ENCODE data around the gene MTHFR. TPM values are rescaled to one million over a fixed set of nuclear protein-coding genes. Genes with fewer than 3 reads are reported as not detected.

Gene MTHFR
- total RNA-seq, 1 experiment from 2014 or later: 16.4 TPM

GRCh38 chr1:11761988-11762406, 43.8 kb downstream of the MTHFR start, which contains the start of gene C1orf167:
TSS of gene C1orf167 (plus strand) at chr1:11762193. CDS start at chr1:11764401, 2,208 bp downstream.
- no peaks in the 10 kb centered on the region for H3K4me1 Mint-ChIP-seq (ENCODE audit: low read depth, unreplicated experiment)
- TF ChIP-seq, protein P1, sequence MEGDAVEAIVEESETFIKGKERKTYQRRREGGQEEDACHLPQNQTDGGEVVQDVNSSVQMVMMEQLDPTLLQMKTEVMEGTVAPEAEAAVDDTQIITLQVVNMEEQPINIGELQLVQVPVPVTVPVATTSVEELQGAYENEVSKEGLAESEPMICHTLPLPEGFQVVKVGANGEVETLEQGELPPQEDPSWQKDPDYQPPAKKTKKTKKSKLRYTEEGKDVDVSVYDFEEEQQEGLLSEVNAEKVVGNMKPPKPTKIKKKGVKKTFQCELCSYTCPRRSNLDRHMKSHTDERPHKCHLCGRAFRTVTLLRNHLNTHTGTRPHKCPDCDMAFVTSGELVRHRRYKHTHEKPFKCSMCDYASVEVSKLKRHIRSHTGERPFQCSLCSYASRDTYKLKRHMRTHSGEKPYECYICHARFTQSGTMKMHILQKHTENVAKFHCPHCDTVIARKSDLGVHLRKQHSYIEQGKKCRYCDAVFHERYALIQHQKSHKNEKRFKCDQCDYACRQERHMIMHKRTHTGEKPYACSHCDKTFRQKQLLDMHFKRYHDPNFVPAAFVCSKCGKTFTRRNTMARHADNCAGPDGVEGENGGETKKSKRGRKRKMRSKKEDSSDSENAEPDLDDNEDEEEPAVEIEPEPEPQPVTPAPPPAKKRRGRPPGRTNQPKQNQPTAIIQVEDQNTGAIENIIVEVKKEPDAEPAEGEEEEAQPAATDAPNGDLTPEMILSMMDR (IDR thresholded peaks at IDR 0.05; ENCODE audit: unreplicated experiment): no peak
- no peak for DNase-seq
- H3K4me3 Mint-ChIP-seq (ENCODE audit: low read depth, unreplicated experiment): no peak within 1 kb of the TSS
- peaks cover 53% of the 10 kb centered on the region for H3K27me3 Mint-ChIP-seq (ENCODE audit: unreplicated experiment)
- CTCF ChIA-PET: no interaction called here
- intact Hi-C loops (cut with micrococcal nuclease; ENCODE audit: unreplicated experiment): no loop called here
- peaks cover 4% of the 10 kb centered on the region for H3K36me3 Mint-ChIP-seq (ENCODE audit: insufficient read depth, unreplicated experiment)
- H3K27ac Mint-ChIP-seq (ENCODE audit: unreplicated experiment): no peak within 1 kb of the TSS
- BruUV-seq (replicated peaks): no TSS peak
- H3K9me3 Mint-ChIP-seq (ENCODE audit: low read depth, unreplicated experiment): no peaks in the 10 kb centered on the region

DNA sequence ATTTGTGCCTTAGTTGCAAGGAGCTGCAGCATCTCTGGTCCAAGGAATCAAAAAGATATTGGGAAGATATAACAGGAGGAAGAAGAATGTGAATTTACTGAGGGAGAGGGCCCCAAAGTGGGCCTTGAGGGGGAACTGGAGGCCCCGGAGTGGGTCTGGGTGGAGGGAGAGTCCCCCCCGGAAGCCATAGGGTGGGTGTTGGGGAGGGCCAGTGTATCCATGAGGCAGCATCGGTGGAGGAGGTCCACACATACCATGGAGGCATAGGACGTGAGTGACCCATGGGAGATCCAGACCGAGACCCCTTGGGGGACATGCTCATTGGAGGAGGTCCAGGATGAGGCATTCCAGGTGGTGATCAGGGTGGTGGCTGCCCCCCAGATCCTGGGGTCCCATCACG, 44.5 kb downstream of the MTHFR start:
- intact Hi-C loops (cut with micrococcal nuclease; ENCODE audit: unreplicated experiment): no loop called here
- no peaks in the 10 kb centered on the region for H3K9me3 Mint-ChIP-seq (ENCODE audit: low read depth, unreplicated experiment)

GRCh38 chr1:11759791-11760190, 46.0 kb downstream of the MTHFR start:
- CTCF ChIA-PET: interaction anchor here (0.7 kb wide), 1 partner anchor 10 kb away, joined by 4 read pairs; no protein-coding TSS in a partner anchor
- peaks cover 4% of the 10 kb centered on the region for H3K36me3 Mint-ChIP-seq (ENCODE audit: insufficient read depth, unreplicated experiment)
- H3K4me3 Mint-ChIP-seq (ENCODE audit: low read depth, unreplicated experiment): no peak overlapping the region
- BruUV-seq (replicated peaks): no TSS peak
- TF ChIP-seq, protein P1 (IDR thresholded peaks at IDR 0.05; ENCODE audit: unreplicated experiment): no peak
- H3K9me3 Mint-ChIP-seq (ENCODE audit: low read depth, unreplicated experiment): no peaks in the 10 kb centered on the region
- no peak overlapping the region for H3K27ac Mint-ChIP-seq (ENCODE audit: unreplicated experiment)
- DNase-seq: no peak
- intact Hi-C loops (cut with micrococcal nuclease; ENCODE audit: unreplicated experiment): no loop called here
- H3K4me1 Mint-ChIP-seq (ENCODE audit: low read depth, unreplicated experiment): no peaks in the 10 kb centered on the region
- peaks cover 72% of the 10 kb centered on the region for H3K27me3 Mint-ChIP-seq (ENCODE audit: unreplicated experiment)

More for the DNA sequence above, 44.5 kb downstream of the MTHFR start:
- Mint-ChIP-seq H3K4me1 (ENCODE audit: low read depth, unreplicated experiment) (no peaks in the 10 kb centered on the region), H3K36me3 (ENCODE audit: insufficient read depth, unreplicated experiment) (peaks cover 4% of the 10 kb centered on the region), H3K27me3 (ENCODE audit: unreplicated experiment) (peaks cover 60% of the 10 kb centered on the region), H3K4me3 (ENCODE audit: low read depth, unreplicated experiment) (no peak overlapping the region), H3K27ac (ENCODE audit: unreplicated experiment) (no peak overlapping the region)
- no TSS peak for BruUV-seq (replicated peaks)
- TF ChIP-seq, protein P1 (IDR thresholded peaks at IDR 0.05; ENCODE audit: unreplicated experiment): no peak
- DNase-seq: no peak
- CTCF ChIA-PET: no interaction called here

DNA sequence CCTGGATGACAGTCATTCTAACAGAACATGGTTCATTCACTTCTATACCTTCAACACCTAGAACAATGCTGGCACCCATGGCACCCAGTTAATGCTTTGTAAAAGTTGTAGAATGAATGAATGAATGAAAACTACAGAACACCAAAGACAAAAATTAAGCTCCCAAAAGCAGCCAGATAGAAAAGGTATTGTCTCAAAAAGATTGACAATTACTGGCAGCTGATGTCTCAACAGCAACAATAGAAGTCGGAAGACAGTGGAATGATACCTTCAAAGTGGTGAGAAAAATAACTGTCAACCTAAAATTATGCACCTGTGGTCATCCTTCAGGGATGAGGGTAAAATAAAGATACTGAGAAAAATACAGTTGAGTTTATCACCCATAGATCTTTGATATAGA, 48.7 kb downstream of the MTHFR start:
- no TSS peak for BruUV-seq (replicated peaks)
- H3K27ac Mint-ChIP-seq (ENCODE audit: unreplicated experiment): no peak overlapping the region
- peaks cover 66% of the 10 kb centered on the region for H3K27me3 Mint-ChIP-seq (ENCODE audit: unreplicated experiment)
- intact Hi-C loops (cut with micrococcal nuclease; ENCODE audit: unreplicated experiment): no loop called here
- CTCF ChIA-PET: no interaction called here
- no peaks in the 10 kb centered on the region for H3K9me3 Mint-ChIP-seq (ENCODE audit: low read depth, unreplicated experiment)
- DNase-seq: no peak
- no peak overlapping the region for H3K4me3 Mint-ChIP-seq (ENCODE audit: low read depth, unreplicated experiment)
- peaks cover 9% of the 10 kb centered on the region for H3K36me3 Mint-ChIP-seq (ENCODE audit: insufficient read depth, unreplicated experiment)
- TF ChIP-seq, protein P1 (IDR thresholded peaks at IDR 0.05; ENCODE audit: unreplicated experiment): no peak
- H3K4me1 Mint-ChIP-seq (ENCODE audit: low read depth, unreplicated experiment): no peaks in the 10 kb centered on the region

Data from Calu3 (cell line).